Non-pigmented ciliary epithelial cell (primary cell): ENCODE data around the gene NAALADL2.
"Not testable (repeated sequence)": the region's sequence is repeated elsewhere in the genome, so short reads cannot be mapped to it uniquely, and the experiment has no call there.

ENCODE experiments used
- DNase-seq: peaks from one replicate; pipeline ENCODE4 v3.0.0-alpha.2; 2010; ENCODE audit warnings: low read depth

Gene NAALADL2

DNA sequence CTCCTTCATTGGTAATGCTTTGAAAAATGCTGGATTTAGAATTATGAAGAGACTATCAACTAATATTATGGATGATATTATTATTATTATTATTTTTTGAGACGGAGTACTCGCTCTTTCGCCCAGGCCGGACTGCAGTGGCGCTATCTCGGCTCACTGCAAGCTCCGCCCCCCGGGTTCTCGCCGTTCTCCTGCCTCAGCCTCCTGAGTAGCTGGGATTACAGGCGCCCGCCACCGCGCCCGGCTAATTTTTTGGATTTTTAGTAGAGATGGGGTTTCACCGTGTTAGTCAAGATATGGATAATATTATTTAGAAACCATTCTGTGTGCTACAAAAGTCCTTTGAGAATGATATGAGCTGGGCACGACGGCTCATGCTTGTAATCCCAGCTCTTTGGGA lies 512.1 kb downstream of the NAALADL2 start:
- not testable (repeated sequence) for DNase-seq

- DNase-seq, result no peak
Measured at GRCh38 chr3:175374705-175375104, 515.6 kb downstream of the NAALADL2 start.

- no peak for DNase-seq
Measured at GRCh38 chr3:175378348-175378747, 519.2 kb downstream of the NAALADL2 start.

GRCh38 chr3:175381685-175382084 lies 522.6 kb downstream of the NAALADL2 start:
- DNase-seq, result no peak

DNA sequence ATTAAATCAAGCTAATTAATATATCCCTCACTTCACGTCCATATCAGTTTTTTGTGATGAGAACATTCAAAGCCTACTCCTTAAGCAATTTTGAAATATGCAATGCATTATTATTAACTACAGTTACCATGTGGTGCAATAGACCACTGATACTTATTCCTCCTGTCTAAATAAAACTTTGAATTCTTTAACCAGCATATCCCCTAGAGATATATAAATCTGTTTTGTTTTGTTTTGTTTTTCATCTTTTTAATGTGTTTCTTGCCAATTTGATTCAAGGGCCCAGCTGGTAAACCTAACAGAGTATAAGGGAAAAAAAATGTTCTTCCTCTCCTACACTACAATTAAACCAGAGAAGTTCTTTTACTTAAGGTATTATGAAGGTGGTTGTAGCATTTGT lies 524.2 kb downstream of the NAALADL2 start:
- DNase-seq, result no peak

DNA sequence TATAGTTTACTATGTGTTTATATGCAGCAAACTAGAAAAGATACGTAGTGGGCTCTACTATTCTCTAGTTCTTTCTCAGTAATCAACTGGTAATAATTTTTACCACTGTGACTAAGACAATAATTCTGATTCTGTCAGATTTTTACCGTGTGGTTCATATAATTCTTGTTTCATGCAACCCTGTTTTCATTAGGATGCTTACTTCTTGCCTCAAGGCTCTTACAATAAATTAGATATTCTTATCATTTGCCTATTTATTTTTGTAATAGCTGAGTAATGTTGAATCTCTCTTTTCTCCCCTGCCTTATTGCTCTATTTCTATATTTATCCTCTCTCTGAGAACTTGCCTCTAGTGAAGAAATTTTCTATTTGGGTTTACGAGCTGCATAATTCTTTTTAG lies 524.7 kb downstream of the NAALADL2 start:
- DNase-seq, result no peak

- DNase-seq, result no peak
Measured at GRCh38 chr3:175384569-175384968, 525.4 kb downstream of the NAALADL2 start.

DNA sequence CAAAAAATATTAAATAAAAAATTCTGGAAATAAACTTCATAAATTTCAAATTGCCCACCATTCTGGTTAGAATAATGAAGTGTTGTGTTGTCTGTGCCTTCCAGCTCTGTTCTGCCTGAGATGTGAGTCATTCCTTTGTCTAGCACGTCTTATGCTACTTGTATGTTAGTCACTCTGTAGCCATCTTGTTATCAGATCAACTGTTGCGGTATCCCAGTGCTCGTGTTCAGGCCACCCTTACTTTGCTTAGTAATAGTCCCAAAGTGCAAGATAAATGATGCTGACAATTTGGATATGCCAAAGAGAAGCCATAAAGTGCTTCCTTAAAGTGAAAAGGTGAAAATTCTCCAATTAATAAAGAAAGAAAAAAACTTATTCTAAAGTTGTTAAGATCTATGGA lies 527.5 kb downstream of the NAALADL2 start:
- DNase-seq, result peak; percentile 92

GRCh38 chr3:175389560-175389959 lies 530.4 kb downstream of the NAALADL2 start:
- DNase-seq, result no peak

DNA sequence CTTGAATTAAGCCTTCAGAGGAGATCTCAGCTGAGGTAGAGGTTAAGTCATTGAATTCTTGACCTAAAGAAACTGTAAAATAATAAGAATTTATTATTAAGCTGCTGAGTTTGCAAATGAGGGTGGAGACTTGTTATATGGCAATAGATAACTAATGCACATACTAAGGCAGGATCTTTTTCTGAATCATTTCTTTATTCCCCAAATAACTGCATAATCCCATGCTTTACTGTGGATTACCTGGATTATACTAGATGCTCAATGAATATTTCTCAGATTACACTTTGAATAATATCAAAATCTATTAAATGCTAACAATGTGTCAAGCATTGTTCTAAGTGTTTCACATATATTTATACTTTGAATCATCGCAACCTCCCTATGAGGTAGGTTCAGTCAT lies 532.5 kb downstream of the NAALADL2 start:
- no peak for DNase-seq

- DNase-seq, result peak; percentile 13
Measured at GRCh38 chr3:175392653-175393052, 533.5 kb downstream of the NAALADL2 start.

- no peak for DNase-seq
Measured at GRCh38 chr3:175397372-175397771, 538.2 kb downstream of the NAALADL2 start.

- DNase-seq, result no peak
Measured at GRCh38 chr3:175398676-175399075, 539.5 kb downstream of the NAALADL2 start.

GRCh38 chr3:175399156-175399840 lies 540.2 kb downstream of the NAALADL2 start:
- no peak for DNase-seq

- no peak for DNase-seq
Measured at GRCh38 chr3:175404027-175404426, 544.9 kb downstream of the NAALADL2 start.

DNA sequence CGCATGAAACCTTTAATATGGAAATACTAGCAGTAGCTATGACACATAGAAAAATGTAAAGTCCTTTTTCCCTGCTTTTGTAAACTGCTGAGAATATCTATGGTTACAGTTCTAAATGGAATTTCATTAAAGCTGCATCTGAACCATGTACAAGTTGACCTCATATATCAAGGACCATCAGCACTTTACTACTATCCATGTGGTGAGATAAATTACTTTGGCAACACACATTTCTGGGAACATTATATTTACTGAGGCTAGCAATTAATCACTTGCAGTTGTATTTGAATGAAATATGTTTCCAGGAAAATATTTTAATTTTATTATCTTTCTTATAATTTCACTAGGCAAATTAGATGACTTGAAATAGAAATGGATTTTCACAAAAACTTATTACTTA lies 545.5 kb downstream of the NAALADL2 start:
- no peak for DNase-seq

GRCh38 chr3:175410251-175410650 lies 551.1 kb downstream of the NAALADL2 start:
- no peak for DNase-seq

DNA sequence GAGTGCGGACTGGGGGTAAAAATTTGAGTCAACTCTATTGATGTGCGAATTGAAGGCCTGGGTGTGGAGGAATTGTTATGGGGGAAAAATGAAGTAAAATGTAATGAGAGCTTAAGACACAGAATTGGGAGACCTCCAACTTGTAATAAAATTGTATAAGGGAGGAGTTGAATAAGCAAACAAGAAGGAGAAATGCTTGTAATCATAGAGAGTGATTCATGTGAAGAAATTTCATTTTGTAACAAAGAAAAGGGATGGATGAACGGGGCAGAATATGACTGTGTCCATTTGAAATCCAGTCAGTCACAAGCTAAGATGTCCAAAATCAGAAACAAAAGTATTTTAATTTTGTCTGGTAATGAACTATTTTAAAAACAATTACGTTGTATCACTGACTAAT lies 552.3 kb downstream of the NAALADL2 start:
- DNase-seq, result no peak

DNA sequence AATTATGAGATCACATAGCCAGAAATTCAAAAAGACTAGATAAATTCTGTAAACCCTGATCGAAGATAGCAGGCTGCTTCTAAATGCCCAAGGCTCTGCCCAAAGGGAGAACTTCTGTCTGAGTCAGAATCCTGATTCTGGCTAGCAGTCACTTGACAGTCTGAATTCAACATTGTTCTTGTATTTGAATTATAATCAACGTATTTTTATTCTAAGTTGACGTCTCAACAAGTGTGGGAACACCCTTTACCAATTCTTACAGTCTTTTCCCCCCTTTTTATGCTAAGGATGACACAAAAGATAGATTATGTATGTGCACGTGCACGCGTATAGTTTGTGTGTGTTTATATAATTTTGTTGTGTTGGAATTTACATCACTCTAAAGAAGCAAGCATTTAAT lies 552.8 kb downstream of the NAALADL2 start:
- no peak for DNase-seq

GRCh38 chr3:175413926-175414325 lies 554.8 kb downstream of the NAALADL2 start:
- DNase-seq, result no peak

DNA sequence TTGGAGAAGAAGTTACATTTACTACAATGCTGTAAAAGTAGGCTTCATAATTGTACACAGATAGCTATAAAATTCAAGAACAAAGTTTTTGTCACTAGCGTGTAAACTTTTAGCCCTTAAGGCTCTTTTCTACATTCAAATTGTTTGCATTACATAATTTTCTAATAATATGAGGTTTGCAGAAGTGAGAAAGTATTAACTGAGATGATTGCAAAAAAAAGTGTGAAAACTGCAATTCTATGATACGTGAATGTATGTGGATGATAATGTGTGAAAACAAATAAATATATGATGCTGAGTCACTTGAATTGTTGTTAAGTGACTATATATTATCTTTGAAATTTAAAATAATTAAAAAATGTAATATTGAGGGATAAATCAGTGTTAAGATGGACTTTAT lies 557.5 kb downstream of the NAALADL2 start:
- DNase-seq, result no peak

GRCh38 chr3:175417426-175417825 lies 558.3 kb downstream of the NAALADL2 start:
- no peak for DNase-seq

- DNase-seq, result no peak
Measured at GRCh38 chr3:175421902-175422301, 562.8 kb downstream of the NAALADL2 start.

DNA sequence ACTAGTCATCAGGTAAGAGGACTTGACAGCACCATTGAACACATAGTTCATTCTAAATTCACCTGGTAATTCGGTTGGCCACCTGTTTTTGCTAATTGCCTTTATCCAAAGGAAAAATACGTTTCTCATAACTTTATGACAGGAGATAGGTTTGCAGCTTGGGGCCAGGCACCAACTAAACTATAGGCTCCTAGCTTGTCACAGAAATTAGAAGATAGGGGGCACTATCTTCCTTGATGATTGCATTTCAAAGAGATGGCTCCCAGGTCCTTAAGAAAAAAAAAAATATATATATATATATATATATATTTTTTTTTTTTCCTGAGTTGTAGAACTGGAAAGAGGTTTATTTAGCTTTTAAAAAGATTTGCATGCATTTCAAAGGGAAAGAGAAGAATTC lies 563.6 kb downstream of the NAALADL2 start:
- DNase-seq, result no peak
